ENCODE results near the gene PPFIA4.

Gene PPFIA4

DNA sequence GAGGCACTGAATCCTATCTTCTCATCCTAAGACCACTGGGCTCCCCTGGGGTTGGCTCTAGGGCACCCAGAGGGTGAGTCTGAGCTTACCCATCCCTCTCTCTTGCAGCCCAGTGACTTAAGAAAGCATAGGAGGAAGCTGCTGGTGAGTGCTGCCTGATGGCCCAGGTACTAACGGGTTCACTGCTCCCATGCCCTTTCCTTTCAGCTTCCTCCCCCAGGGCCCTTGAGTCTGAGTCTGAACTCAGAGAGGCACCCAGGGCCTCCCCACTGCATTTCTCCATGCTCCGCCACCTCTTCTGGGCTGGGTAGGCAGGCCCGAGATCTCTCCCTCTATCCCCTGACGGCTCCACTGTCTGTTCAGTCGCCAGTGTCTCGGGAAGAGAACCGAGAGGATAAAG, 29.7 kb downstream of the PPFIA4 start:
- DNase-seq (ENCODE audit: insufficient read length, low spot score) (no peak), FAIRE-seq (no peak)

DNA sequence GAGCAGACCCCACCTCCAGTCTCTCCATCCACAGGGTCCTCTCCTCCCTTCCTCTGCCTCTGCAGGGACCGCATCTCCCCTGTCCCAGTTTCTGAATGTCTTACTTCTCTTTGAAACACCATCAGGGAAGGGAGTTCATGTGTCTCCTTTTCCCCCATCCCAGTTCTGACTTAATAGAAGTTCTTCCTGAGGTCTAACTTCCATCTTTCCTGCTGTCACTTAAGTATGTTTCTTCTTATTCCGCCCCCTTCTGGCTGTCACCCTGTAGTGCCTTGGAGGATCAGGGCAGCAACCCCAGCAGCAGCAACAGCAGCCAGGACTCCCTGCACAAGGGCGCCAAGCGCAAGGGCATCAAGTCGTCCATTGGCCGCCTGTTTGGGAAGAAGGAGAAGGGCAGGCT, 30.2 kb downstream of the PPFIA4 start:
- DNase-seq (ENCODE audit: insufficient read length, low spot score) (no peak), FAIRE-seq (no peak)

DNA sequence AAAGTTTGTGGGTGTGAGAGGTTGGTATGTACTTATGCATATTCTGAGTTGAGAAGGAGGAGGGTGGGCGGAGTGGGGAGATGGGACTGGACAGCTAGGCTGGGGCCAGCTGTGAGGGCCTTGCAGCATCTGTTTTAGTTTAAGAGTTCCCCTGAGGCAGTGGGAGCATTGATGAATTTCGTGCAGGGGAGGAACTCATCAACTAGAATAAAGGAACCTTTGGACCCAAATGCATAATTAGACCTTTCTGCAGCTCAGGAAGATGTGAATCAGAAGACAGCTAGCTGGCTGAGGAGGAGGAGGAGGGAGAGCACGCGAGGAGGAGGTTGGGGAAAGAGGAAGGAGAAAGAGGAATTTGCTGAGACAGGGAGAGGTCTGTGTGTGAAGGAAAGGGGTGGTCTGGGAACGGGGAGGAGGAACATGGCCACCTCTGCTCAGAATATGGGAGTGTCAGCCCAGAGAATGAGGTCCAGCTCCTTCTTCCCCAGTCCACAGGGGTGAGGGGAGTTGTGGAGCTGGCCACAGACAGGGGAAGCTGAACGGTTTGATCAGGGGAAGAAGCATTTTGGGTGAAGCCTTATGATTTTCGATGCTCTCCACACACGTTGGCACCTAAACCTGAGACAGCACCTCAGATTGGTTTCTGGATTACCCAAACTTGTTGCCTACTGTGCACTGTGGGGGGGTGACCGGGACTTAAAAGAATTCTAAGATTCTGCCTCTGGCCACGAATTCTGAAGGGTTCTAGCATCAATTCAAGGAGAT, 31.8 kb downstream of the PPFIA4 start:
- no peak for DNase-seq (ENCODE audit: insufficient read length, low spot score)

DNA sequence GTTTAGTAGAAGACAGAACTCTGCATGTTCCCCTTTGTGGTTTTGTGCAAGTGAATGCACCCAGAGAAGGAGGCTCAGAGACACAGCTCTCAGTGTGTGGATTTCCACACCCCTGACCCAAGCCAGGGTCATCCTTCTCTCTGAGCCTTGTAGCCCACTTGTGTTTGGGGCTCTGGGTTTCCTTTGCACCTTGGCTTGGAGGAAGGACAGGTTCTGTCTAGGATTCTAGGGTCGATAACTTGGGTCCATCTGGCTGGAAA, 32.3 kb downstream of the PPFIA4 start:
- DNase-seq (ENCODE audit: insufficient read length, low spot score) (no peak), FAIRE-seq (no peak)

More for the DNA sequence above, 31.8 kb downstream of the PPFIA4 start:
- FAIRE-seq = no peak

DNA sequence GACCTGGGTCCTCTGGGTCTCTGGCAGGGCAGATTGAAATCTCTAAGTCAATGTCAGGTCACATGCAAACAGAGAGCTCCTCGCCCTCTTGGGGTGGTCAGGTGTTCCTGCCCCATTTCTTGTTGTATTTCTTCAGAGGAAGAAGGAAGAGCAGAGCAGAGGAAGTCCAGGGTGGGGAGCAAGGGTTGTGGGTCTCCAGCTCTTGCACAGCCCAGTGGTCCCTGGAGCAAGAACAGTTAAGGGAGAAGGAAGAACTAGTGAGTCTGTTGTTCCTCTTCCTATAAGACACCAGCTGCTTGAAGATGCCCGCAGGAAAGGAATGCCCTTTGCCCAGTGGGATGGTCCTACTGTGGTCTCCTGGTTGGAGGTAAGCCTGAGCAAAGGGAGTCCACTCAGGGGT, 33.2 kb downstream of the PPFIA4 start:
- FAIRE-seq (no peak), DNase-seq (ENCODE audit: insufficient read length, low spot score) (no peak)

DNA sequence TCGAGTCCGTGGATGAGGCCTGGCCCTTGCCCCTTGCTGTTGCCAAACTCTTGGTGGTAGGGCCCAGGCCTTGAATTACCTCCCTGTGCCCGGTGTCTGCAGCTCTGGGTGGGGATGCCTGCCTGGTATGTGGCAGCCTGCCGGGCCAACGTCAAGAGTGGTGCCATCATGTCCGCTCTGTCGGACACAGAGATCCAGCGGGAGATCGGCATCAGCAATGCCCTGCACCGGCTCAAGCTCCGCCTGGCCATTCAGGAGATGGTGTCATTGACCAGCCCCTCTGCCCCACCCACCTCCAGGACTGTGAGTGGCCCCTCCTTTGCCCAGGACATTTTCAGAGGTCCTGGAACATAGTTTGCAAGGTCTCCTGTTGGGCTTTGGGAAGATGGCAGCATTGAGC, 33.8 kb downstream of the PPFIA4 start:
- no peak for FAIRE-seq

DNA sequence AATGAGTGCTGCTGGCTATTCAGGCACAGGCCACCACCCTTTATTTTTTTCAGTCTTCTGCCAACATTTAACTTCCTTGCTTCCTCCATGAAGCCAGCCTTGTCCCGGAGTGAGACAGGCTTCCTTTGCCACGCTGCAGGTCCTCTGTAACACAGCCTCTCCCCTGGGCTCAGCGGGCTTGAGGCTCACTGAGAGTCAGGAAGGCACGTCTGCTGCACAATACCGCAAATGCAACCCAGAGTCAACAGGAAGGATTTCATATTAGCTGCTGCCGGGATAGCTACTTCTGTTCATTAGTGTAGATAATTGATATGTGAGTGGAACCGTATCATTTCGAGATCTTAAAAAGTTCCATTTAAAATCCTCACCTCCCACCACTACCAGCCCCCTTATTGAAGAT, 37.0 kb downstream of the PPFIA4 start:
- FAIRE-seq (no peak), DNase-seq (ENCODE audit: insufficient read length, low spot score) (no peak)

More for the DNA sequence above, 33.8 kb downstream of the PPFIA4 start:
- no peak for DNase-seq (ENCODE audit: insufficient read length, low spot score)

DNA sequence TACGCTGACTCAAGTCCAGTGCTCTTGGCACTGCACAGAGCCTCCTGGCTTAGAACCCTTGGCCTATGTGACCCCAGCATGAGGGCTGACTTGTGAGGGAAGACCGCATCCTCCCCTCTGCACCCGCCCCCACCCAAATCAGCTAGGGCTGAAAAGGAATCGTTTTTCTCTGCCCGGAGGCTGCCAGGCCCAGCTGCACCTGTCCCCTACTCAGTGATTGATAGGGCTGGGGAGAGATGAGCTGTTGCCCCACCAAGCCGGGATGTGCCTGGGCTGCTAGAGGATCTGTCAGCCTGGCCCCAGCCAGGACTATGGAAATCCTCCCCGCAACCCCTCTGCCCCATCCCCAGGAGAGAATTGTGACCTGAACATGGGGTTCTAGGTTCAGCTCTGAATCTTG, 38.9 kb downstream of the PPFIA4 start:
- DNase-seq (ENCODE audit: insufficient read length, low spot score) (no peak), FAIRE-seq (no peak)

DNA sequence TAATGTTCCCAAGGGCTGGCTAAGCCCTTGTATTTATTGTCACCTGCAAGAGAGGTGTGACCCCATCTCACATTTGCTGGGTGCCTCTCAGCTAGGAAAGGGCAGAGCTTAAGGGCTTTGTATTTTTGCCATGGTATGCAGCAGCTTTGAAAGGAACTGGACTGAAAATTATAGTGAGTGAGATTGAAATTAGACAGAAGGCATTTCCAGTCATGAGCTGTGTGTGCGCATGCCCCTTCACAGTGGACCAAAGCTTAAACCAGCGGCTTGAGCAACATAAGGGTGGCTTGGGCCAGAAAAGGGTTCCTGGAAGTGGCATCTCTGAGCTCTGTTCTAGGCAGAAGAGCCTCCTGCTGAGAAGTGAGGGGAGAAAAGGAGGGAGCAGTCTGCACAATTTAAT, 39.7 kb downstream of the PPFIA4 start:
- FAIRE-seq (no peak), DNase-seq (ENCODE audit: insufficient read length, low spot score) (no peak)

DNA sequence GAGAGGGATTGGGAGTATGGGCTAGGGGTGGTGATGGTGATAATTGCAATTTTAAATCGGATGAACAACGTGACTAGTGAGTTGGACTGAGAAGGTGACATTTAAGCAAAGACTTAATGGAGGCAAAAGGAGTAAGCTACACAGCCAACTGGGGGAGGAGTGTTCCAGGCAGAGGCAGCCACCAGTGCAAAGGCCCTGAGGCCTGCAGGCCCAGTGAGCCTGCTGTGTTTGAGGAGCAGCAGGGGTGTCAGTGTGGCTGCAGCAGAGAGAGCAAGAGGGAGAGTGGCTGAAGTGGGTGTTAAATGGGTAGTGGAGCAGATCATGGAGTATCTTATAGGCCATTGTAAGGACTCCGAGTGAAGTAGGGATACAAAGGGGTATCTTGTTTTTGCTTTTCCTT, 40.7 kb downstream of the PPFIA4 start:
- FAIRE-seq = no peak
- no peak for DNase-seq (ENCODE audit: insufficient read length, low spot score)

DNA sequence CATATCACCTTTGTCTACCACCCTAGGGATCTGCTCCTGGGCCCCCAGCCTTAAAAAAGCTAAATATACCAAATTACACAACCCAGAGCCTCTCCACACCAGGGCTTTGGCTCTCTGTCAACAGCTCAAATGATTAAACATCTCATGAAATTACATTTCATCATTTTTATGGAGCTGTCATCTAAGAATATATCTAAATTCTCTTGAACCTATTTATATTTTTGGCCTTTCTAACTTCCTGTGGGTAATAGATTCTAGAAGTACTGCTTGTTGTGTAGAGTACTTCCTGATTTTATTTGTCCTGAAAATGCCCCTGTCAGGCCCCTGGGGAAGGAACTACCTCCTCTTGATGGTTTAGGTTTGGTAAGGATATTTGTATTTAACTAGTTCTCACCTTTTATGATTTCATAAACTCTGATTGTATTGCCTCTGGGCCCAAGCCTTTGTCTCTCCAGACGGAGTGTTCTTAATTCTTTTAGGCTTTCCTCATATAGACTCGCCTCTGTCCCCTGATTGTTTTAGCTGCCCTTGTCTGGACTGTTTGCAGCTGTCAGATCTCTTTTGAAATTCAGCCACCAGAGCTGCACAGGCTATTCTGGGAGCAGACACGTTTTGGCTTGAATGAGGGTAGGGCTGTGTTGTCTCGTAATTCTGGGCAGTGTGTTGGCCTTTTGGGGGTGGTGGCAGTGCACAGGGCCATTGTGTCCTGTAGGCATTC, 42.9 kb downstream of the PPFIA4 start:
- FAIRE-seq (no peak), DNase-seq (ENCODE audit: insufficient read length, low spot score) (no peak)

DNA sequence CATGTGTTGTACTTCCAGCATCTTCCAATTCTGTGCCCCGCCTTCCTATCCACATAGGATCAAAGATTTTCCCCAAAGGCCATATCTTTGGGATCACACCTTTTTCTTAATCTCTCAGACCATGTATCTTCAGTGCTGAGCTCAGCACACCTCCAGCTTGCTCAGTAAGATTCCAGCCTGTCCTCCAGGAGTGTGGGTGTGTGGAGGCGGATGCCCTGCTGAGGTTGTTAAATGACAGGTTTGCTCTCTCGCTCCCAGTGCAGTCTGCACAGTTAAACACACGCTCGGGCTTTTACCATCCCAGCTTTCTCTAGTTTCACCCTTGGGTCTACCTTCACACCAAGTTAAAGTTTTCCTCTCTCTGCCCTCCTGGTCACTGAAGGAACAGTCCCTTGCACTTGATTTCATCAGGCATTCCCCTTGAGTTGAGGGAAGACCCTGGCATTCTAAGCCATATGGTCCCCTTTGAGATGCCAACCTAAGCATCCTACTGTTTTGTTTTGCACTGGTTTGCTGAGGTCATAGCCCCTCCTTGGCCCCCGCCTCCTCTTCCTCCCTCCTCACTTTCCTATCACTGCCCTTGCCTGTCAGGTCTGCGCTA, 45.8 kb downstream of the PPFIA4 start:
- FAIRE-seq (no peak), DNase-seq (ENCODE audit: insufficient read length, low spot score) (no peak)

DNA sequence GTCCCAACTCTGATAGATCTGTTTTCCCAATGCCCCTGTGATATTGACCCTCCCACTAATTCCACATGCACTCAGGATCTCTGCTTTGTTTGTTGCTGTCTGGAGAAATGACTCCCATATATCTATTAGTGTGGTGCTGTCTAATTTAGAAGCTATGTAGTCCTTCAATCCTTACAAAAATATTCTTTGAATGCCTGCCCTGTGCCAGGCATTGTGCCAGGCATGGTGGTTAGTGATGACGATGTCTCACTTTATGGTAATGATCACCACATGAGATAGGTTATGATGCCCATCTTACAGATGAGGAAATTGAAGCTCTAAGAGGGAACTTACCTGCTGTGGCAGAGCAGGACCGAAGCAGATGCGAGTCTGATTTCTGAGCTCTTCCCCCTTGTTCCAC, 46.6 kb downstream of the PPFIA4 start:
- DNase-seq (ENCODE audit: insufficient read length, low spot score) (no peak), FAIRE-seq (no peak)

DNA sequence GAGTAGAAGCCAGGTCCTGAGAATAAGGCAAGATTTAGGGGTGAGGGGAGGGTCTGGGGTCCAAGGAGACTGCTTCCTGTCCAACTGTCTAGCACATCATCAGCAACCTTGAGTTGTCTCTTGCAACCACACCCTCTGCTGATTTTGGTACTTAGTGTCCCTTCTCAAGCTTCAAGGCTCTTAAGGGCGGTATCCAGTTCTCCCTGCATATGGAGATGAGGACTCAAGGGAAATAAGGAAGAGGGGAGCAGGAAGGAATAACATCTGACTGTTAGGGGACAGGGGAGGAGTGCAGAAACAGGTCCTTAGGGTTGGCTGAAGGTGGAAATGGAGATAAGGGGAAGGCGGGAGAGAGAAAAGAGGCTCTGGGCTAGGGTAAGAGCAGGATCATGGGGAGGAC, 47.2 kb downstream of the PPFIA4 start:
- no peak for FAIRE-seq
- no peak for DNase-seq (ENCODE audit: insufficient read length, low spot score)

DNA sequence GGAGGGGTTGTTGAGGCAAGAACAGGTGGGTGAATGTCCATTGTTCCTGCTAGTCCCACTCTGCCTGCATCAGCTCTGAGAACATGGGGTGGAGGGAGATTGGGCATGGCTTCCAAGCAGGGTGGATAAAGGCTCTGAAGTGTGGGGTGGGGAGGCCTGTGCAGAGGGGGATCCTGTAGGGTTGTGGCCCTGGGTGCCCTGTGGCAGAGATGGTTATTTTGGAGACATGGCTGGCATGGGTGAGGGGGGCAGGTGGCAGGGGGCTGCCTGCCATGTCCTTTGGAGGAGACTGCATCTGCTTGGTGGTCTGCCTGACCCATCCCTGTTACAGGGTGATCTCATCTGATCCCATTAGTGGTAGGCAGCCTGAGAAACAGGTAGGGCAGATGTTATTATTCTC, 48.3 kb downstream of the PPFIA4 start:
- FAIRE-seq (no peak), DNase-seq (ENCODE audit: insufficient read length, low spot score) (no peak)

DNA sequence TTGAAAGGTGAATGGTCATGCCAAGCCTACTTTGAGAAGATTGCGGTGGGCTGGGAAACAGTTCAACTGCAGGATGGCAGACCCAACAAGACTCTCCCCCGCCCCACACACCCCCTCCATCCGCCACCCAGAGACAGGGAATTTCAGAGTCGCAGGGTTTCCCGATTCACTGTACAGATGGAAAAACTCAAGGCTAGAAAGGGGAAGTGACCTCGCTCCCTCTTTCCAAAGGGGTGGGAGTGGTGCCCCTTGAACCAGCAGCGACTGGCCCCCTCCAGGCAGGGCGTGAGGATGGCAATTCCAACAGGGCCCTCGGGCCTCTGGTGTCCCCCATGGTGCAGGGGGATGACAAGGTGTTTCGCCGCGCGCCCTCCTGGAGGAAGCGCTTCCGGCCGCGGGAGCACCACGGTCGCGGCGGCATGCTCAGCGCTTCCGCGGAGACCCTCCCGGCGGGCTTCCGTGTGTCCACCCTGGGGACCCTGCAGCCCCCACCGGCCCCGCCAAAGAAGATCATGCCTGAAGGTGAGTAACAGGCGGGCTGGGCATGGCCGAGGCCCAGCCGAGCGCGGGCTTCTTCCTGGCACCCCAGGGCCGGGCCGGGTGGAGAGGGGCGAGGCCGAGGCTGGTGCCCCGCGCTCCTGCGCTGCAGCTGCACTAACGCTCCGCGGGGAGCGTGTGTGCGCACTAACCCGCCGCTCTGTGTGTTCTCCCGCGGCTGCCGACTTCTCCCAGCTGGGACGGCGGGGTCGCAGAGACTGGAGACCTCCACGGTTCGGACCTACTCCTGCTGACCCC, 49.1 kb downstream of the PPFIA4 start:
- DNase-seq (ENCODE audit: insufficient read length, low spot score) = no peak
- no peak for FAIRE-seq

DNA sequence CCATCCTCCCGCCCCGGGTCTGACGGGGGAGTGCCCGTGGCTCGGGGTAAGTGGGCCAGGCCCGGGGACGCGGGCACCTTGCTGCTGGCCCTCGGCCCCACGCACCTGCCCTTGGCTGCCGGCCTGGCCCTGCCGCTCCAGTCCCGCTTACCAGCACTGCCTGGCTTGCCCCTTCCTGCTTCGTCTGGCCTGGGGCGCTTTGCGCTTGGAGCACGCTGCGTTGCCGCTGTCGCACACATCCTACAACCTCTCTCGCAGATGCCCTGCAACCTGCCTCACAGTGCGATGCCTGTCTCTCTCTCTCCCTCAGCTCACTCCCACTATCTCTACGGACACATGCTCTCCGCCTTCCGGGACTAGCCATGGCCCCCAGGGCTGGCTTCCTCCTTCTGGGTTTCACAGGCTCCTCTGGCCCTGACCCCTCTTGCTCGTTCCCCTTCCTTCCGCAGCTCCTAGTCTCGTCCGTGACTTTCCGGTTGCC, 49.8 kb downstream of the PPFIA4 start:
- FAIRE-seq (no peak), DNase-seq (ENCODE audit: insufficient read length, low spot score) (no peak)

DNA sequence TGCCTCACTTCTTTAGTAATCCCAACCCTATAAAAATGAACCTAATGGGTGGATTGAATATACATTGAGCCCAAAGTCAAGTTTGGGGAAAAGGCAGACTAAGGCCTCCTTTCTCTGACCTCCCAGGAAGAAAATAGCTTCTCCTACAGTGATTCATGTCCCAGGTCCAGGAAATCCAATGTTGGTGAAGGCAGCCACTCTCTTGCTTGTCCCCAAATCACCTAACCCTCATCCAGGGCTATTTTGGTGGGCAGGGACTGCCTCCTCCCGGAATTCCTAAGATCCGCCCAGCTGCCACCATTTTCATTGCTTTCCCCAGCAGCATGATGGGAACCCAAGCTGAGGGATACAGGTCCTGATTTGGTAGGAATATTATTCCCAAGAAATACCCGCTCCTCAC, 51.1 kb downstream of the PPFIA4 start:
- DNase-seq (ENCODE audit: insufficient read length, low spot score) (no peak), FAIRE-seq (no peak)

DNA sequence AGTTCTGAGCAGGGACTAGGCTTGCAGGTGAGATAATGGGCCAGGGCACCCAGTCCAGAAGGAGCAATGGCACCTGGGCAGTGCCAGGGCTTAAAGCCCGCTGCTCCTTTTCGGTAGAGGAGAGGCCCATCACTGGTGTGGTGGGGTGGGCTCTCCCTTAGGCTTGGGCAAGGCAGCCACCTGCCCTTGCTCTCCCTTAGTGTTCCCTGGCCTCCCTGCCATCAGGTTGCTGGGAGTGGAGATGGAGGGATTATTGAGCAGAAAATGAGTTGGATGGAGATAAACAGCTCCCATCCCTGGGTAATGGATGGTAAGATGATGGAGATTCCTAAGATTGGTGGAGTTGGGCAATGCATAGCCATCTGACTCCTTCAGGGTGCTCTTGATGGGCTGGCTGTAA, 51.7 kb downstream of the PPFIA4 start:
- no peak for FAIRE-seq

DNA sequence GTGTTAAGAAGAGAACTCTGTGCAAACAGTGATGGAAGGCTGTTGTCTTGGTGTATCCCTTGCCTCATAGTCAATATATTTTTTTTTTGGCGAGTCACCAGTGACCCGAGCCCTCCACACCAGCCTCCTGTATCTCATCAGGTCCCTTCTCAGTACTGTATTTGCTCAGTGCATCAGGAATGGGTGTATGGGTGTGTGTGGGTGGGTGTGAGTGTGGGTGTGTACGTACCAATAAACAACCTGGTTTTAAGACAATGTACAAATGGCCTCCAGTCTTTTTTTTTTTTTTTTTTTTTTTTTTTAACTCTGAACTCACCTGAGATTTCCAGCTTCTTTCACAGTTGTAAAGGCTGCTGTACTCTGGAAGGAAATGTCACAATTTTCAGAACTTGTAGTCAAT, 52.2 kb downstream of the PPFIA4 start:
- FAIRE-seq (no peak), DNase-seq (ENCODE audit: insufficient read length, low spot score) (no peak)

More for the DNA sequence above, 51.7 kb downstream of the PPFIA4 start:
- no peak for DNase-seq (ENCODE audit: insufficient read length, low spot score)

DNA sequence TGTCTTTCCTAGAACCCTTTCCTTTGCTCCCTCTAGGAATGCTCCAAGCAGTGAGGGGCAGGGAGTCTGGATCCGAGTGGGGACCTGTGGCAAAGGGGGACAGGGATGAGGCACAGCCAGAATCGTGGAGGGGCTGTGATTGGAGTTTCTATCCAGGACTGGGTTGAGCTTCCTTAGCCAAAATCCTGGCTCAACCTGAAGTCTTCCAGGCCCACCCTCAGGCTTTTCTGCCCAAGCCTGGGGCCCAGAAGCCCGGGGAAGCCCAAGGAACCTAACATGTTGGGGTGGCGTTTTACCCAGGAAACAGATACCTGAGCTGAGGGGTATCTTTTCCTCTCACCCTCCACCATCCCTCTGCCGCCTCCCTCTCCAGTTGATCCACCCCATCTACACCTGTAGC, 54.2 kb downstream of the PPFIA4 start:
- FAIRE-seq = no peak
- DNase-seq (ENCODE audit: insufficient read length, low spot score) = no peak
